Esophagus (tissue), 2 donors: Measurements from ENCODE around the gene ARHGAP22. TPM values are rescaled to one million over a fixed set of nuclear protein-coding genes. Genes with fewer than 3 reads are reported as not detected.

Source experiments
- H3K27ac ChIP-seq, 2 donors: one replicate each; pipeline ENCODE4 v1.5.1; 2013; ENCODE audit warnings: low read depth in 2 of 2, mild to moderate bottlenecking in 2 of 2, inconsistent platforms in 1 of 2, low read length in 1 of 2, moderate library complexity in 1 of 2
- H3K27me3 ChIP-seq, 2 donors: one replicate each; pipeline ENCODE4 v1.6.1; 2013; ENCODE audit warnings: low read length in 2 of 2, control low read depth in 1 of 2, mild to moderate bottlenecking in 1 of 2; ENCODE audit not compliant: insufficient read depth in 2 of 2, control insufficient read depth in 1 of 2
- H3K36me3 ChIP-seq, 2 donors: one replicate each; pipeline ENCODE4 v1.6.1; 2013; ENCODE audit warnings: low read length in 1 of 2; ENCODE audit not compliant: control insufficient read depth in 2 of 2, insufficient read depth in 2 of 2
- H3K4me1 ChIP-seq, 2 donors: one replicate each; pipeline ENCODE4 v1.6.1; 2013; ENCODE audit warnings: low read length in 1 of 2; ENCODE audit not compliant: control insufficient read depth in 2 of 2, insufficient read depth in 2 of 2
- H3K4me3 ChIP-seq, 2 donors: one replicate each; pipeline ENCODE4 v1.5.1; 2013; ENCODE audit warnings: low read length in 2 of 2, mild to moderate bottlenecking in 2 of 2, low read depth in 1 of 2, moderate library complexity in 1 of 2
- H3K9me3 ChIP-seq, 2 donors: one replicate each; pipeline ENCODE4 v1.6.1; 2013; ENCODE audit warnings: mild to moderate bottlenecking in 2 of 2, low read depth in 1 of 2, low read length in 1 of 2, moderate library complexity in 1 of 2; ENCODE audit not compliant: control insufficient read depth in 2 of 2, insufficient read depth in 1 of 2
- WGBS, 2 donors: extraction: QIAGEN DNeasy Blood & Tissue Kit; methylation state at CpG; one replicate each; pipeline ENCODE4 v1.1.7; 2013; 5-methylcytosine and 5-hydroxymethylcytosine counted together
- polyA plus RNA-seq, 2 donors: library from polyadenylated mRNA; stranded (reverse); fragments of 200-250 nt; gene quantifications; one replicate each; pipeline ENCODE4 v1.2.3, GENCODE V29; 2013
- donor health status: healthy with polysubstance abuse.
- donor health status: Bipolar disorder and iron deficiency.

Gene ARHGAP22
- polyA plus RNA-seq, 2 donors = 1.2 to 1.6 TPM

DNA sequence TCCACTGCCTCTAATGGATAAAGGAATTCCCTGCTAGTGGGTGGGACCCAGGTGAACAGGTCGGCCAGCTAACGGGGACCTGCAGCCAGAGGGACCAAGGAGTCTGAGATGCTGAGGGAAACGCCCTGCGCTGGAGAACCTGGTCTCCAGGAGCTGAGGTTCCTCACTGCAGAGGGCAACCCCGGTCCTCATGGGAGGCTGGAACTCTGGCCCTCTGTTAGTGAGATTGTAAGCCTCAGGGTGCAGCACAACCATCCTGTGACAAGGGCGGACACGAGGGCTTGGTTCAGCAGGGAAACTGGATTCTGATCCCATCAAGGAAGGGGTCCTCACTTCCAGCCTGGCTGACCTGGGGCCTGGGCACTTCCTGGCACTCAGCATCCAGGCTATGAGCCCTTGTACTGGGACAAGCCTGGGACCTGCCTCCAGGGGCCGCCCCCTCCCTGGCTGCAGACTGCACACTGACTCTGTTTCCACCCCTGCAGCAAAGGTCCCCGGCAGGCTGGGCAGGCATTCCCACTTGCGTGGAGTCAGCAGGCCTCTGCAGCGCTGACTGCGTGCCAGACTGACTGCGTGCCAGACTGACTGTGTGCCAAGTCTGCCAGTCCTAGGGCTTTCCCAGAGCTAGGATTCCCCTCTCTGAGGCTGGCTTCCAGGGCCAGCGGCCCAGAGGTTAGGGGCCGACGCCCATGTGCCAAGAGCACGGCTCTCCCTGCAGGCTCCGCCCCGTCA lies 155.2 kb downstream of the ARHGAP22 start:
- Histone ChIP-seq H3K27me3 (no peaks in the 10 kb centered on the region), H3K4me1 (peaks cover 2 to 5% of the 10 kb centered on the region in 2 donors), H3K36me3 (no peaks in the 10 kb centered on the region), H3K4me3 (no peak overlapping the region), H3K27ac (no peak overlapping the region), H3K9me3 (no peaks in the 10 kb centered on the region)
- 70 to 76% methylated on average over 19 of the region's 19 CpGs for WGBS, 2 donors

DNA sequence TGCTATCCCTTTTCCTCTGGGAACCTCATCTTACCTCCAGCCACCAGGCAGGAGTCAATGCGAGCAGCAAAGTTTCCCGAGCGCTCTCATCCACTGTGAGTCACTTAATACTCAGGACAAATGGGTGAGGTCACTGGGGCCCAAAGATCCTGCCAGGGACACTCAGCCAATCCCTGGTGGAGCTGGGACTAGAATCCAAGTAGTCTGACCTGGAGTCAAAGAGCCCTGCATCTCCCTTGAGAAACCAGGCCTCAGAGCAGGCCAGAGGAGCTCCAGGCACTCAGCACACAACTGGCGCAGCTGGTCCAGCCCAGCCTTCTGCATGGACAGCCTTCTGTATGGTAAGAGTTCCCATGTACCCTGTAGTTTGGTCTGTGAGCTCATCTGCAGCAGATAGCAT lies 156.1 kb downstream of the ARHGAP22 start:
- no peaks in the 10 kb centered on the region for H3K36me3 ChIP-seq
- H3K9me3 ChIP-seq = no peaks in the 10 kb centered on the region
- WGBS, 2 donors = 86 to 89% methylated on average over 4 of the region's 4 CpGs
- H3K27me3 ChIP-seq = no peaks in the 10 kb centered on the region
- H3K4me1 ChIP-seq = peaks cover 2 to 5% of the 10 kb centered on the region in 2 donors
- H3K27ac ChIP-seq = no peak overlapping the region
- H3K4me3 ChIP-seq = no peak overlapping the region

DNA sequence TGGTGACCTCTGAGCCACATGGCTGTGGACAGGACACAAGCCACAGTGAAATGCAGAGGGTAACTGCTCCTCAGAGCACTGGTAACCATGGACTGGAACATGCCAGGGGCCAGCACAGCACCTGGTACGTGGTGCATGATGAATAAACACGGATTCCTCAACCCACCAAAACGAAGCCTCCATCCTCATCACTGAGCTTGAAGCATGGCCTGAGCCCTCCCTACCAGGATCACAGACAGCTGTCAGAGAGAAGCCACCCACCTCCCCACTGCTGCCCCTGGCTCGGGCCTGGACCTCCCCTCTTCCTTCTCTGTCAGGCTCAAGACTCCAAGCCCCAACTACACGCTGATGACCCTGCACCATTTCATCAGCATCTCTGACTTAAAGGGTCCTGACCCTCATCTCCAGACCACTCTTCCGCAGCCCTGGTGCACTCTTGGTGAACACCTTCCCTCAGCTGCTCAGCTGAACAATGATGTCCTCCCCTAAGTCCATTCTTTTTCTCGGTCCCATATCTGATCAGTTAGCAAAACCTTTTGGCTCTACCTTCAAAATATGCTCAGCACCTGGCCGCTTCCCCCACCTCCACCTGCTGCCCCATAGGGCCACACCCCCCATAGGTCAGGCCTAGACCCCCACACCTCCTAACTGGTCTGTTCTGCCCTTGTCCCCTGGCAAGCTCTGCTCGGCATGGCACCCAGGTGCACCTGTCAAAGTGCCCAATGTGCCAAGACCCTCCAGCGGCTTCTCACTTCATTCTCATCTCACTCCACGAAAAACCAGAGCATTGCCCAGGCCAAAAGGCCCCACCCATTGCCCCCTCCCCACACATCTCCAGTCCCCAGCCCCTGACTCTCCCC lies 157.3 kb downstream of the ARHGAP22 start:
- no peak overlapping the region for H3K4me3 ChIP-seq
- no peaks in the 10 kb centered on the region for H3K36me3 ChIP-seq
- H3K4me1 ChIP-seq = peaks cover 2 to 5% of the 10 kb centered on the region in 2 donors
- no peak overlapping the region for H3K27ac ChIP-seq
- WGBS, 2 donors = 90 to 91% methylated on average over 11 of the region's 11 CpGs
- H3K9me3 ChIP-seq = no peaks in the 10 kb centered on the region
- H3K27me3 ChIP-seq = no peaks in the 10 kb centered on the region

DNA sequence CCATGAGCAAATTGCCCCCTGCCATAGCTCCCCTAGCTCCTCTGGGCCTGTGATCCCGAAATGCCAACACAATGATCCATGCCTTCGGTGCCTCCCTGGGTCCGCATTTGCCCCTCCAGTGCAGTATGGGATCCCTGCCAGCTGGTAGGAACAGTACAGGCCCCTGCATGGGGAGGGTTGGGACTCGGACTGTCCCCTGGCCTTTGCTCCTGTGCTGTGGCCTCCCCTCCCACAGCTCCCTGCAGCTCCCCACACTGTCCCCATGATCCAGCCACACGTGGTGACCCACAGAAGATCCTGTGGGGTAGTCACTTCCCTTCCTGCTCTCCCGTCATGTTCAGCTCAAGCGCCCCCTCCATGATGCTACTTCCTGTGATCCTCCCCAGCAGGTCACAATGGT lies 158.1 kb downstream of the ARHGAP22 start:
- peaks cover 2 to 5% of the 10 kb centered on the region in 2 donors for H3K4me1 ChIP-seq
- no peak overlapping the region for H3K4me3 ChIP-seq
- H3K27ac ChIP-seq = no peak overlapping the region
- no peaks in the 10 kb centered on the region for H3K36me3 ChIP-seq
- WGBS, 2 donors = 85 to 87% methylated on average over 7 of the region's 7 CpGs
- no peaks in the 10 kb centered on the region for H3K27me3 ChIP-seq
- H3K9me3 ChIP-seq = no peaks in the 10 kb centered on the region

DNA sequence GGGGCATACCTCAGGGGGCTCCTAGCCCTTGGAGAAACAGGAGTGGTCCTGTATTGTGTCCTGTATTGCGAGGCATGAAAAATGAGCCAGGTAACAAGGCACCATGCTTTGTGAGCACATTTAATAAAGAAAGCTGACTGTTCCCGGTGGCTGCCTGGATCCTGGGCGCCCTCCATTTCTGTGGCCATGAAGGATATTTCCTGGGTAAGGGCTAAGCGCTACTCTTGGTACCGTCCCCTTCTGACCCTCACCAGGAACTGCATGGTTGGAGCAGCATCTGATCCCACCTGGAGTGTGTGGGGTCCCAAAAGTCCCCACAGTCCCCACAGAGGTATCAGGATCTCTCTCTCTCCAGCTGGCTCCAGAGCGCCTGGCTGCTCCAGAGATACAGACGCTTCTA lies 158.9 kb downstream of the ARHGAP22 start:
- WGBS, 2 donors = 80 to 87% methylated on average over 7 of the region's 7 CpGs
- Histone ChIP-seq H3K9me3 (no peaks in the 10 kb centered on the region), H3K27me3 (no peaks in the 10 kb centered on the region), H3K4me1 (peaks cover 2 to 5% of the 10 kb centered on the region in 2 donors), H3K36me3 (no peaks in the 10 kb centered on the region), H3K4me3 (no peak overlapping the region), H3K27ac (no peak overlapping the region)

DNA sequence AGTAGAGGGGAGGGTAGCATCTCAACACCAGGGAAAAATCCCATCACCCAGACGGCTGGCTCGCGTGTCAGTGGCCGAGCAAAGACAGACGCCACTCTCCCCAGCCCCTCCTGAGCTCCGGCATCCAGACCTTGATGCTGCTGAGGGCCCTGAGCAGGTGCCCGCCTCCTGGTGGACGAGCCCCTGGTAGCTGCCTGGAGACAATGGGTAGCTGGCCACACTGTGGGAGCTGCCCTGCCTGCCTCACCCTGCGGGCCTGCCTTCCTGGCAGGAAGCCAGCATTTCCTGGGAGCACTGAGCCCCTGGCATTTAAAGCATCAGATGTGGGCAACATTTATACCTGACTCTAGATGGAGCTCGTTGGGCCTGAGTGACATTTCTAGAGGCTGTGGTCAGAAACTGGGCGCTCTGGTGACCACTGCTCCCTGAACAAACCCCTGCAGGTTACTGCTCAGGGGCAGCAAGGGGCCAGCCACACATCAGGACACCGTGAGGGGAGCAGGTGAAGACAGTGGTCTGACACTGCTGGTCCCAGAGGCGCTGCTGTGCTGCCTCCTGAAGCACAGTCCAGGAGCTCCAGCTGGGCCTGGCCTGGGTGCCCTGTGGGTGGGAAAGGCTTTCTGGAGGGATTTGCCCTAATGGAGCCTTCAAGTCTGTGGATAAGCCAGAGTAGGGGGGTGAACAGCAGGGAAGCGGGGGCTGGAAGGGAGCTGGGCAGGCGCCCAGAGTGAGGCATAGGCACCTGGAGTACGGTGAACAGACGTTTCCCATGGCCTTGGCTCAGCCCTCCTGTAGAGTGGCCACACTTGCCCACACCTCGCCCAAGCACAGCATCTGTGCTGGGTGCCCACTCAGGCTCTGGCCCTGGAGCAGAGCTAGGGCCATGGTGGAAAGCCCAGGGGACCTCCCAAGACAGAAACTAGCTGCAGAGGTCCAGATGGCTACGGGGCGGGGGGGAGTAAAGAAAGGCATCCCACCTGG lies 159.7 kb downstream of the ARHGAP22 start:
- H3K9me3 ChIP-seq = no peaks in the 10 kb centered on the region
- WGBS, 2 donors = 74 to 78% methylated on average over 20 of the region's 20 CpGs
- H3K4me1 ChIP-seq = peaks cover 2% of the 10 kb centered on the region in 2 donors
- no peak overlapping the region for H3K4me3 ChIP-seq
- H3K36me3 ChIP-seq = no peaks in the 10 kb centered on the region
- no peak overlapping the region for H3K27ac ChIP-seq
- H3K27me3 ChIP-seq = no peaks in the 10 kb centered on the region

DNA sequence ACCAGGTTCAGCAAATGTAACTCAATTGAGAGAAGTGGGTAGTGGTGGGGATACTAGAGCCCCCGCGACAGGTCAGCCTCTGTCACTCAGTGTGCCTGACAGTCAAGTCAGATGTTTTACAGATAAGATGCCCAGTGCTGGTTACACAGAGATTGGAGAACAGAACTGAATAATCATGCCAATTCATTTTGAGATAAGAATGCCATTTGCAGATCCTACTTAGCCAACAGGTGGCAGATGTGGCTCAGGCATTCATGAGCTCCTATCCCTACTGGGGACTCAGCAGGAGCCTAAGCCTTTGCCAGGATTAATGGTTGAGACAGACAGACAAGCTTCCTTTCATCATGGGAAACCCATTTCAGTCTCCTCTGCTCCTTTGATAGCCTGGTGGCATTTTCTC lies 160.6 kb downstream of the ARHGAP22 start:
- H3K27me3 ChIP-seq = no peaks in the 10 kb centered on the region
- H3K4me1 ChIP-seq = peaks cover 0 to 2% of the 10 kb centered on the region in 2 donors
- no peaks in the 10 kb centered on the region for H3K9me3 ChIP-seq
- no peaks in the 10 kb centered on the region for H3K36me3 ChIP-seq
- H3K27ac ChIP-seq = no peak overlapping the region
- 39 to 77% methylated on average over 2 of the region's 2 CpGs for WGBS, 2 donors
- H3K4me3 ChIP-seq = no peak overlapping the region

DNA sequence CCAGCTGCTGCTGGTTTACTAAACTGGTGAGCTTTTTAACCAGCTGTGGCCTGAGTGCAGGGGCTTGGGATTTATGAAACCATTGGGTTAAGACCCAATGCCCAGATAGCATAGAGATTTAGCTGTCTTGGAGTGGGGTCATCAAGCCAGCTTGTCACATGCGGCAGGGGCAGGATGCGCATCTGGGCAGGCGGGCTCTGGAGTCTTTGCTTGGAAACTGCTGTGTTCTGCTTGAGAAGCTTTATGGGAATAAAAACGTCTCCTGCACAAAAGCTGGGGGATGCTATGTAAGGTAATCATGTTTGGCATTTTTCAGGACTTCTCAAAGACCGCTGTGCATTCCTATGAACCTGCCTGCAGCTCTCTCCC lies 162.1 kb downstream of the ARHGAP22 start:
- H3K27ac ChIP-seq = no peak overlapping the region
- H3K9me3 ChIP-seq = no peaks in the 10 kb centered on the region
- 75 to 86% methylated on average over 5 of the region's 5 CpGs for WGBS, 2 donors
- no peaks in the 10 kb centered on the region for H3K36me3 ChIP-seq
- no peak overlapping the region for H3K4me3 ChIP-seq
- H3K4me1 ChIP-seq = peaks cover 0 to 2% of the 10 kb centered on the region in 2 donors
- no peaks in the 10 kb centered on the region for H3K27me3 ChIP-seq

DNA sequence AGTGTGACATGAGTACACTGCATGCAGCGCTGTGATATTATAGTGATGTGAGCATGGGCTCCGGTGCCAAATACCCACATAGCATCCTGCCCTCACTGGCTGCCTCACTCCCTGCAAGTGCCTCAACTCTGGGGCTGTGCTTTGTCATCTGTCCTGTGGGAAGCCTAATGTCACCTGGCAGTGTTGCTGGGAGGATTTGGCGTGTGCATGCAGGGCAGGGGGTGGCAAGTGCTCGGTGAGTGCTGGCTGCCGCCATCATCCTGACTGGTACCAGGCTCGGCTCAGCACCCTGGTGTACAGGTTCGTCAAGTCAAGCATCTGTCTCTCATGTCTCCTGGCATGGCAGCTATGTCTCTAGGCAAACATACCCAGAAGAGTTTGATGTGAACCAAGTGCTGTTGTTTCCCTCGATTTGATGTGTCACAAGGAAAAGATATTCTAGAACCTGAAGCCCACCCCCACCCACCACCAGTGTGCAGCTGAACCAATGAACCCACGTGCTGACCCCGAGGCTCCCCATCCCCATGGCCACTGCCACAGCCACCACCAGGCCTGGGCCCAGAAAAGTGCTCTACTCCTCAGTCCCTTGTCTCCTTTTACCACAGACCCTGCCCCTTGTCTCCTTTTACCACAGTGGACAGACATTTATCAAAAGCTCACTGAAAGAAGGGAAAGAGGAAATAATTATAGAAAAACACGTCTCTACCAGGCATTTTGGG lies 162.6 kb downstream of the ARHGAP22 start:
- Histone ChIP-seq H3K27ac (no peak overlapping the region), H3K4me1 (peaks cover 0 to 2% of the 10 kb centered on the region in 2 donors), H3K27me3 (no peaks in the 10 kb centered on the region), H3K9me3 (no peaks in the 10 kb centered on the region), H3K36me3 (no peaks in the 10 kb centered on the region), H3K4me3 (no peak overlapping the region)
- 79 to 84% methylated on average over 11 of the region's 11 CpGs for WGBS, 2 donors
